Mucosa of rectum (tissue), 2 donors: ENCODE data around the gene PDE6A.

Experiments used
- H3K27ac ChIP-seq, 2 donors: one replicate each; pipeline ENCODE4 v1.7.0; 2013; ENCODE audit warnings: inconsistent platforms in 2 of 2, low read depth in 2 of 2, low read length in 2 of 2
- H3K27me3 ChIP-seq, 2 donors: one replicate each; pipeline ENCODE4 v1.7.0; 2013; ENCODE audit warnings: low read length in 2 of 2; ENCODE audit not compliant: control insufficient read depth in 2 of 2, insufficient read depth in 2 of 2
- H3K36me3 ChIP-seq, 2 donors: one replicate each; pipeline ENCODE4 v1.7.0; 2013; ENCODE audit warnings: low read length in 2 of 2; ENCODE audit not compliant: control insufficient read depth in 2 of 2, insufficient read depth in 2 of 2
- H3K4me1 ChIP-seq, 2 donors: one replicate each; pipeline ENCODE4 v1.7.0; 2013; ENCODE audit warnings: low read length in 2 of 2, mild to moderate bottlenecking in 1 of 2; ENCODE audit not compliant: control insufficient read depth in 2 of 2, insufficient read depth in 2 of 2
- H3K4me3 ChIP-seq, 2 donors: one replicate each; pipeline ENCODE4 v1.7.0; 2013; ENCODE audit warnings: low read length in 2 of 2
- H3K9ac ChIP-seq, 2 donors: one replicate each; pipeline ENCODE4 v1.7.0; 2013; ENCODE audit warnings: low read length in 2 of 2, low read depth in 1 of 2, mild to moderate bottlenecking in 1 of 2
- H3K9me3 ChIP-seq, 2 donors: one replicate each; pipeline ENCODE4 v1.7.0; 2013; ENCODE audit warnings: low read length in 2 of 2; ENCODE audit not compliant: control insufficient read depth in 2 of 2
- donor health status: healthy.
- donor health status: Normal muscosa, but diverticular disease.

PDE6A gene

GRCh38 chr5:149944666-149945065 is at the start of gene PDE6A:
Gene PDE6A (minus strand): TSS chr5:149944793. CDS start chr5:149944673, 120 bp downstream.
- Histone ChIP-seq H3K27ac (peak within 1 kb of the TSS; percentile 72 to 79), H3K27me3 (no peaks in the 10 kb centered on the region), H3K4me1 (peaks cover 35 to 55% of the 10 kb centered on the region in 2 donors), H3K9ac (no peak within 1 kb of the TSS), H3K4me3 (no peak within 1 kb of the TSS), H3K36me3 (no peaks in the 10 kb centered on the region), H3K9me3 (no peaks in the 10 kb centered on the region)

- Histone ChIP-seq H3K4me1 (peaks cover 0 to 14% of the 10 kb centered on the region in 2 donors), H3K27ac (no peak overlapping the region), H3K27me3 (no peaks in the 10 kb centered on the region), H3K36me3 (peaks cover 8 to 12% of the 10 kb centered on the region in 2 donors), H3K9me3 (no peaks in the 10 kb centered on the region), H3K4me3 (no peak overlapping the region), H3K9ac (no peak overlapping the region)
These were observed 48.9 kb upstream of the PDE6A start for GRCh38 chr5:149993471-149993870.

- peaks cover 9 to 17% of the 10 kb centered on the region in 2 donors for H3K36me3 ChIP-seq
- H3K4me1 ChIP-seq: peaks cover 0 to 5% of the 10 kb centered on the region in 2 donors
- no peaks in the 10 kb centered on the region for H3K9me3 ChIP-seq
- H3K9ac ChIP-seq: no peak overlapping the region
- no peaks in the 10 kb centered on the region for H3K27me3 ChIP-seq
- no peak overlapping the region for H3K4me3 ChIP-seq
- no peak overlapping the region for H3K27ac ChIP-seq
These were observed 46.2 kb upstream of the PDE6A start for GRCh38 chr5:149990518-149991376.

GRCh38 chr5:149988126-149988525 is 43.5 kb upstream of the PDE6A start:
- Histone ChIP-seq H3K36me3 (peaks cover 14 to 21% of the 10 kb centered on the region in 2 donors), H3K4me3 (no peak overlapping the region), H3K9me3 (no peaks in the 10 kb centered on the region), H3K4me1 (peaks cover 0 to 5% of the 10 kb centered on the region in 2 donors), H3K27me3 (no peaks in the 10 kb centered on the region), H3K9ac (no peak overlapping the region), H3K27ac (no peak overlapping the region)

- H3K36me3 ChIP-seq: peaks cover 61 to 68% of the 10 kb centered on the region in 2 donors
These were observed 37.9 kb upstream of the PDE6A start for GRCh38 chr5:149982505-149982904.

GRCh38 chr5:149981206-149981605 is 36.6 kb upstream of the PDE6A start:
- no peak overlapping the region for H3K4me3 ChIP-seq
- no peak overlapping the region for H3K27ac ChIP-seq
- peaks cover 2 to 9% of the 10 kb centered on the region in 2 donors for H3K4me1 ChIP-seq
- H3K9me3 ChIP-seq: no peaks in the 10 kb centered on the region
- peaks cover 64 to 73% of the 10 kb centered on the region in 2 donors for H3K36me3 ChIP-seq
- H3K27me3 ChIP-seq: no peaks in the 10 kb centered on the region
- no peak overlapping the region for H3K9ac ChIP-seq

More at GRCh38 chr5:149982505-149982904, 37.9 kb upstream of the PDE6A start:
- H3K4me1 ChIP-seq: peaks cover 2 to 6% of the 10 kb centered on the region in 2 donors
- no peak overlapping the region for H3K4me3 ChIP-seq
- H3K27ac ChIP-seq: no peak overlapping the region
- no peaks in the 10 kb centered on the region for H3K27me3 ChIP-seq
- H3K9me3 ChIP-seq: no peaks in the 10 kb centered on the region
- no peak overlapping the region for H3K9ac ChIP-seq

GRCh38 chr5:149979896-149980295 is 35.3 kb upstream of the PDE6A start:
- H3K27ac ChIP-seq: no peak overlapping the region
- H3K36me3 ChIP-seq: peaks cover 65 to 69% of the 10 kb centered on the region in 2 donors
- H3K9me3 ChIP-seq: no peaks in the 10 kb centered on the region
- peaks cover 2 to 9% of the 10 kb centered on the region in 2 donors for H3K4me1 ChIP-seq
- no peak overlapping the region for H3K4me3 ChIP-seq
- no peaks in the 10 kb centered on the region for H3K27me3 ChIP-seq
- no peak overlapping the region for H3K9ac ChIP-seq

- H3K4me1 ChIP-seq: peaks cover 2 to 9% of the 10 kb centered on the region in 2 donors
- no peak overlapping the region for H3K9ac ChIP-seq
- H3K27ac ChIP-seq: no peak overlapping the region
- peaks cover 39 to 44% of the 10 kb centered on the region in 2 donors for H3K36me3 ChIP-seq
- H3K4me3 ChIP-seq: no peak overlapping the region
- no peaks in the 10 kb centered on the region for H3K9me3 ChIP-seq
- no peaks in the 10 kb centered on the region for H3K27me3 ChIP-seq
These were observed 30.8 kb upstream of the PDE6A start for GRCh38 chr5:149975409-149975808.

- H3K27ac ChIP-seq: no peak overlapping the region
- H3K9ac ChIP-seq: no peak overlapping the region
- peaks cover 6 to 10% of the 10 kb centered on the region in 2 donors for H3K36me3 ChIP-seq
- H3K4me3 ChIP-seq: peak overlapping the region in 1 of 2 donors; percentile 0
- H3K4me1 ChIP-seq: peaks cover 0 to 6% of the 10 kb centered on the region in 2 donors
- H3K27me3 ChIP-seq: no peaks in the 10 kb centered on the region
- no peaks in the 10 kb centered on the region for H3K9me3 ChIP-seq
These were observed 24.8 kb upstream of the PDE6A start for GRCh38 chr5:149969181-149969930.

GRCh38 chr5:149966946-149967345 is 22.4 kb upstream of the PDE6A start:
- no peaks in the 10 kb centered on the region for H3K9me3 ChIP-seq
- peak overlapping the region in 1 of 2 donors; percentile 37 for H3K4me3 ChIP-seq
- peaks cover 0 to 10% of the 10 kb centered on the region in 2 donors for H3K4me1 ChIP-seq
- H3K9ac ChIP-seq: peak overlapping the region in 1 of 2 donors; percentile 18
- peaks cover 10% of the 10 kb centered on the region in 2 donors for H3K36me3 ChIP-seq
- H3K27me3 ChIP-seq: no peaks in the 10 kb centered on the region
- peak overlapping the region in 1 of 2 donors; percentile 48 for H3K27ac ChIP-seq
